Hippocampal formation (tissue), 2 donors: ENCODE measurements around the gene DMRTB1.

Experiments used
- DNase-seq, 2 donors: peaks; one replicate each; lab custom pipeline; 2025; lab: John Stamatoyannopoulos, UW

The DMRTB1 gene

GRCh38 chr1:53435151-53435550, 24.0 kb upstream of the DMRTB1 start:
- no peak for DNase-seq

DNA sequence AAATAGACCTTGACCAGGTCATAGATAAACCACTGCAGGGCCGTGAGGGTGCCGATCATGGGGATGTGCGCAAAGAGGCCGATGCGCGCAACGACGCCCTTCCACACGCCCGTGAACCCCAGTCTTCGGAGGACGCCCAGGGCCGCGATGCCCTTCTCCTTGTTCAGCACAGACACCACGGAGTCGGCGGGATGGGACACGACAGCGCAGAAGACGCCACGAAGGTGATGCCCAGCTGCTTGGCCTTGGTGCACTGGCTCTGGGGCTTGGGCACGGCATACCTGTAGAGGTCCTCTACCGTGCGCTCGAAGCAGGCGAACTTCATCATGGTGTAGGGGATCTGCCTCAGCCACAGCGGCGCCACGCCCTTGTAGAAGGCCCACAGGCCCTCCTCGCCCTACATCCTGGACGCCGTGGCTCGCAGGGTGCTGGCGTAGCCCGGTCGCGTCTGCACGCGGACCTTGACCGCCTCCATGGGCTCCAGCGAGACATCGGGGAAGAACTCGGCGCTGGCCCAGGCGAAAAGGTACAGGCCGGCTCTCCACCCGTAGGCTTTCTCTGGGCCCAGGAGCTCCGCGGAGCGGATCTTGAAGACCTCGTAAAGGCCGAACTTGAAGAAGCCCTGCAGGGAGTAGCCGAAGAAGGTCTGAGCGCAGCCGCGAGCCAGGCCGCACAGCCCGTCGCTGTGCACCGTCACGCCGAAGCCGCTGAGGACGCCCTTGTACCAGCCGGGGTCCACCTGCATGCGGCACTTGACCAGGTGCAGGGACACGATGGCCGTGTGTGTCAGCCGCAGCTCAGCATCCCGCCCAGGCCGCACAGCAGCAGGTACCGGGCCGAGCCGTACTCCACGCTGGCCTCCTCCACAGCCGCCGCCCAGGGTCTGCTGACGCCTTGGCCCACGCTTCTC, 20.5 kb upstream of the DMRTB1 start:
- no peak for DNase-seq

- DNase-seq = no peak
Observed at GRCh38 chr1:53439337-53440207, 19.6 kb upstream of the DMRTB1 start.

DNA sequence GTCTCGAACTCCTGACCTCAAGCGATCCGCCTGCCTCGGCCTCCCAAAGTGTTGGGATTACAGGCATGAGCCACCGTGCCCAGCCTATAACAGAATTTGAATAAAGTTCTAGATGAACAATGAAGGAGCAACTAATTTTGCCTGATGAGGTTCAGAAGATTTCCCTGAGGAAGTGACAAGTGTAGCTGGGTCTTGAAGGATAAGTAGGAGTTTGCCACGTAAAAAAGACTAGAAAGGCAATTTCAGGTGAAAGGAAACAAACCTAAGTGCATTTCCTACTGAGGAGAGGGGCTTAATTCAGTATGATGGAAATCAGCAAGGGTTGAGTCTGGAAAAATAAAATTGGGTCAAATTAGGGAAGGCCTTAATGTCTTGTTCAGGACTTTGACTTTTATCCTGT, 18.6 kb upstream of the DMRTB1 start:
- DNase-seq = no peak

GRCh38 chr1:53442299-53442698, 16.9 kb upstream of the DMRTB1 start:
- DNase-seq = no peak

- DNase-seq = no peak
Observed at GRCh38 chr1:53446051-53446450, 13.1 kb upstream of the DMRTB1 start.

DNA sequence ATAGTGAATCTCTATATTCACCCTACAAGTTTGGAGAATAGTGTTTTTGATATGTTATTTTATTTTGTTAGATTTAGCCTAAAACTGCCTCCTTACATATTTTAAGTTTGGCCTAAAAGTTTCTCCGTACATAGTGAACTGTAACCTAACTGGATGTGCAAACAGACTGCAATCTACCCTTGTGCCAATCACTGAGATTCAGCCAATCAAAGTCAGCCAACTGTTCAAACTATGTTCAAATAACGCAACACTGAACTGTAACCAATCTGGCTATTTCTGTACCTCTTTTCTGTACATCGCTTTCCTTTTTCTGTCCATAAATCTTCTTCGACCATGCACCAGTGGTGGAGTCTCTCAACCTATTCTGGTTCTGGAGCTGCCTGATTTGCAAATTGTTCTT, 11.8 kb upstream of the DMRTB1 start:
- DNase-seq = no peak

GRCh38 chr1:53448241-53448841, 10.9 kb upstream of the DMRTB1 start:
- no peak for DNase-seq

DNA sequence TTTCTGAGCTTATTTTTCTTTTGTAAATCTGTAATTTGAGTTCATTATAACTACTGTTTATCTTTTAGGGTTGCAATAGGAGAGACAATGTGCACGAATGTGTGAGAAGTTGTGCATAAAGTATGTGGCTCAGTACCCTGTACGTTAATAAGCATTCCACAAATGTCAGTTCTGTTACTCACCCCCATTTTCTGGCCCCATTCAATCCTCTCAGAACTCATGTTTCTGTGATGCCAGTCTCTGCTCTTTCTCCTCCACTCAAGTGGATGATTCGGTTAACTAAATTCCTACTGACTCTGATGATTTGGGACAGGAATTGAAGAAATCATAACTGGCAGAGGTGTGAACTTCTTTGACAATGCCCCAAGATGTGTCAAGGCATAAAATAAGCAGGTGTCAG, 10.2 kb upstream of the DMRTB1 start:
- no peak for DNase-seq

DNA sequence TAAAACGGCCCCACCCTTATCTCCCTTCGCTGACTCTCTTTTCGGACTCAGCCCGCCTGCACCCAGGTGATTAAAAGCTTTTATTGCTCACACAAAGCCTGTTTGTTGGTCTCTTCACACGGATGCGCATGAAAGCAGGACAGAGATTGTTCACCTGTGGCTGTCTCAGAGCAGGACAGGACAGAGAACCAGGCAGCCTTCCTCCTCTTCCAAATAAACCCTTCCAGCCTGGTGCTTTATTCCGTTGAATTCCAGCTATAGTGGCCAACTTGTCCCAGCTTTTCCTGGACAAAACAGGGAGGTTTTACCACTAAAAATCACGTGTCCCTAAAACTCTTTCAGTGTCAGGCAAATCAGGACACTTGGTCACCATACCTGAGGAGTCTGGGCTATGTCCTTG, 9.5 kb upstream of the DMRTB1 start:
- DNase-seq = no peak

DNA sequence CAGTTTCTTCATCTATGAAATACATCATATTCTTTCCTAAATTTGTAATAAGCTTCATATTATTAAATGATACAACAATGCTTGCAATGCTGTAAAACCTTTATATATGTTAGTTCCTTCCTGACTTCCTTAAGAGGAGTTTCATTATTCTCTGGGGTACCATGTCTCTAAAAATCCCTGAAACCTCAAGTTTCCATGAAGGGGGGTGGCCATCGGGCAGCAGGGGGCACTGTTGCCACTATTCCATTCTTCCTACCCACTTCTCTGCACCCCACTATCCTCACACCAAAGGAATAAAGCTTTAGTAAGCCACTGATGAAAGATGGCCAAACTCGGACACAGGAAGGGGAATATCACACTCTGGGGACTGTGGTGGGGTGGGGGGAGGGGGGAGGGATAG, 9.0 kb upstream of the DMRTB1 start:
- no peak for DNase-seq

GRCh38 chr1:53454019-53454418, 5.2 kb upstream of the DMRTB1 start:
- no peak for DNase-seq

GRCh38 chr1:53455364-53455991, 3.7 kb upstream of the DMRTB1 start:
- no peak for DNase-seq

DNA sequence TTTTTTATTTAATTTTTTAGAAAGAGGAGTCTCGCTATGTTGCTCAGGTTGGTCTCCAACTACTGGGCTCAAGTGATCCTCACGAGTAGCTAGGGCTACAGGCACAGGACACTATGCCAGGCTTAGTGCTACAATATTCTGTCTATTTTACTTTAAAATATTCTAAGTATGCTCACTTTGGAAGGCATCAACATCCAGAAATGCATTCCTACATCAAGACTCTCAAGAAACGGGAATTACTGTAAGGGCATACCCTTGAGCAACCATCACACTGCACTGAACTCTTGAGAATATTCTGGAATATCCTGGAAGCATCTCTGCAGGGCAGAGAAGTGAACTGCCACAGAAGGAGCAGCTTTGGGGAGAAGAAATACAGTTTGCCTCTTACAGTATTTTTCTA, 565 bp upstream of the DMRTB1 start:
- DNase-seq = no peak

DNA sequence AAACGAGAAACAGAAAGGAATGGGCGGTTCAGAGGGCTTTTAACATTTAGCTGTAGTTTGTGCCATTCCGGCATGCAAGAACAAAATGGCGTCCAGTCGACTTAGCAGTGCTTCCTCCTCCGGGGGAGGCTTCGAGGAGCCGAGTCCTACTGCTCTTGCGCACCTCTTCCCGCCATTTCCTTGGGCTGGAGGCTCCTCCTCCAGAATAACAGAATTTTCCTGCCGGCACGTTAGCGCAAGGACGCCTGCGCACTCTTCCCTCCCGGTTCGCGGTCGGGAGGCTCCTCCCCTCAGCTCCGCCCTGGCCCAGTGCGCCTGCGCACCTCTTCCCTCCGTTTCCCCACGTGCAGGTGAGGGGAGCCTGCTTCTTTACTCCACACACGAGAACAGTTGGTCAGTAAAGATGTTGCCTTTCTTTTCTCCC, 1.0 kb downstream of the DMRTB1 start:
- DNase-seq = no peak

- DNase-seq = no peak
Observed at GRCh38 chr1:53460666-53461322, 1.6 kb downstream of the DMRTB1 start.

GRCh38 chr1:53461323-53462044, 2.3 kb downstream of the DMRTB1 start:
- DNase-seq = no peak

DNA sequence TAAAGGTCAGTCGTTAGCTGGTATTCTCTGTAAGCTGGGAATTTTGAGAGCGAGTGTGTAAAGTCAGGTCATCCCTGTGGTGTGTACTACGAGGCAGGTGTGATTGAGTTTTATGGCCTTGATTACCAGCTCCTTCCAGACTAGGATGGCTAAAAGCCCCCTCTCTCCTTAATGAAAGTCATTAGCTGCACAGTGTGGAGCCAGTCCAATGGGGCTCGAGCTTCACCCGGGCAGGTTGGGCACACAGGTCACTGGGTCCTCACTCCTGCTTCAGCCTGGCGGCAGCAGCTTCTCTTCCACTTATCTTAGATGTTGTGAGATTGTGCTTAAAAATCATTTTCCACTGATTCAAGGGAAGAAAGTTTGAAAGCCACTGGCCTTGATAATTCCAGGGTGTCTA, 3.0 kb downstream of the DMRTB1 start:
- no peak for DNase-seq

- DNase-seq = no peak
Observed at GRCh38 chr1:53462769-53463501, 3.7 kb downstream of the DMRTB1 start.
